WERI-Rb-1 (cell line): Measurements from ENCODE around the gene SCG5.
"Not testable (repeated sequence)": the region's sequence is repeated elsewhere in the genome, so short reads cannot be mapped to it uniquely, and the experiment has no call there.

Source experiments
- DNase-seq: peaks from one replicate; pipeline ENCODE4 v3.0.0-alpha.2; 2020
- H3K27ac ChIP-seq: fragments of 250-450 bp; sonication (Bioruptor Pico); 2 replicates; pipeline ENCODE4 v1.5.1; 2020; ENCODE audit warnings: mild to moderate bottlenecking, moderate library complexity
- H3K27me3 ChIP-seq: fragments of 250-450 bp; sonication (Bioruptor Pico); 2 replicates; pipeline ENCODE4 v1.5.1; 2021; ENCODE audit warnings: mild to moderate bottlenecking, low read depth, moderate library complexity; ENCODE audit not compliant: insufficient read depth, severe bottlenecking
- H3K36me3 ChIP-seq: fragments of 250-450 bp; sonication (Bioruptor Pico); 2 replicates; pipeline ENCODE4 v1.5.1; 2020; ENCODE audit warnings: mild to moderate bottlenecking, moderate library complexity
- H3K4me3 ChIP-seq: 2 replicates; pipeline ENCODE4 v1.5.1; 2011; ENCODE audit warnings: low read depth, mild to moderate bottlenecking, control low read depth, low read length
- H3K9me3 ChIP-seq: fragments of 250-450 bp; sonication (Bioruptor Pico); 2 replicates; pipeline ENCODE4 v1.5.1; 2021; ENCODE audit warnings: mild to moderate bottlenecking, moderate library complexity; ENCODE audit not compliant: severe bottlenecking
- CTCF ChIP-seq: IDR thresholded peaks from 2 replicates; pipeline ENCODE4 v1.5.1; 2011; ENCODE audit warnings: low read depth, mild to moderate bottlenecking, control low read depth, inconsistent platforms, low read length

Gene SCG5, protein sequence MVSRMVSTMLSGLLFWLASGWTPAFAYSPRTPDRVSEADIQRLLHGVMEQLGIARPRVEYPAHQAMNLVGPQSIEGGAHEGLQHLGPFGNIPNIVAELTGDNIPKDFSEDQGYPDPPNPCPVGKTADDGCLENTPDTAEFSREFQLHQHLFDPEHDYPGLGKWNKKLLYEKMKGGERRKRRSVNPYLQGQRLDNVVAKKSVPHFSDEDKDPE

GRCh38 chr15:32641517-32642059 is at the start of gene SCG5:
Gene SCG5 (plus strand): TSS chr15:32641710. CDS start chr15:32643593, 1,883 bp downstream.
- TF ChIP-seq CTCF: no peak
- no peak within 1 kb of the TSS for H3K4me3 ChIP-seq
- DNase-seq: no peak
- H3K9me3 ChIP-seq: no peaks in the 10 kb centered on the region
- H3K27me3 ChIP-seq: no peaks in the 10 kb centered on the region
- H3K36me3 ChIP-seq: peaks cover 31% of the 10 kb centered on the region
- H3K27ac ChIP-seq: no peak within 1 kb of the TSS

- H3K4me3 ChIP-seq, H3K27me3 ChIP-seq, H3K36me3 ChIP-seq, DNase-seq, H3K27ac ChIP-seq, H3K9me3 ChIP-seq: not testable (repeated sequence)
Measured at GRCh38 chr15:32593151-32593550, 48.4 kb upstream of the SCG5 start, which contains the start of gene GOLGA8N. Gene GOLGA8N (plus strand): TSS chr15:32593456.

DNA sequence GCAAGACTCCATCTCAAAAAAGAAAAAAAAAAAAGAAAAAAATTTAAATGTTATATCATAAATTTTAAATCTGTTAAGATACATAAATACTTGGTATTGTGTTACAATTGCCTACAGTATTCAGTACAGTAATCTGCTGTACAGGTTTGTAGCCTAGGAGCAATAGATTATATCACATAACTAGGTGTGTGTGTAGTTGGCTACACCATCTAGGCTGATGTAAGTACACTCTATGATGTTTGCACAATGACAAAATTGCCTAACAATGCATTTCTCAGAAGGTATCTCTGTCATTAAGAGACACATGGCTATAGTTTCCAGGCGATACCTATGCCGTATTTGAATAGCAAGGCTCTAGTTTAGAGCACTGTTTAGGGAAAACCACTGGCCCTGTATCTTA is 32.0 kb upstream of the SCG5 start:
- H3K27me3 ChIP-seq, H3K4me3 ChIP-seq, H3K27ac ChIP-seq, H3K9me3 ChIP-seq, H3K36me3 ChIP-seq, DNase-seq: not testable (repeated sequence)

GRCh38 chr15:32610719-32611118 is 30.8 kb upstream of the SCG5 start:
- H3K4me3 ChIP-seq, H3K27ac ChIP-seq, DNase-seq, H3K9me3 ChIP-seq, H3K36me3 ChIP-seq, H3K27me3 ChIP-seq: not testable (repeated sequence)

GRCh38 chr15:32614712-32615050 is 26.8 kb upstream of the SCG5 start:
- not testable (repeated sequence) for H3K27ac ChIP-seq, H3K27me3 ChIP-seq, H3K9me3 ChIP-seq, H3K36me3 ChIP-seq
- peak; percentile 58 for DNase-seq
- peak overlapping the region; percentile 87 for H3K4me3 ChIP-seq

DNA sequence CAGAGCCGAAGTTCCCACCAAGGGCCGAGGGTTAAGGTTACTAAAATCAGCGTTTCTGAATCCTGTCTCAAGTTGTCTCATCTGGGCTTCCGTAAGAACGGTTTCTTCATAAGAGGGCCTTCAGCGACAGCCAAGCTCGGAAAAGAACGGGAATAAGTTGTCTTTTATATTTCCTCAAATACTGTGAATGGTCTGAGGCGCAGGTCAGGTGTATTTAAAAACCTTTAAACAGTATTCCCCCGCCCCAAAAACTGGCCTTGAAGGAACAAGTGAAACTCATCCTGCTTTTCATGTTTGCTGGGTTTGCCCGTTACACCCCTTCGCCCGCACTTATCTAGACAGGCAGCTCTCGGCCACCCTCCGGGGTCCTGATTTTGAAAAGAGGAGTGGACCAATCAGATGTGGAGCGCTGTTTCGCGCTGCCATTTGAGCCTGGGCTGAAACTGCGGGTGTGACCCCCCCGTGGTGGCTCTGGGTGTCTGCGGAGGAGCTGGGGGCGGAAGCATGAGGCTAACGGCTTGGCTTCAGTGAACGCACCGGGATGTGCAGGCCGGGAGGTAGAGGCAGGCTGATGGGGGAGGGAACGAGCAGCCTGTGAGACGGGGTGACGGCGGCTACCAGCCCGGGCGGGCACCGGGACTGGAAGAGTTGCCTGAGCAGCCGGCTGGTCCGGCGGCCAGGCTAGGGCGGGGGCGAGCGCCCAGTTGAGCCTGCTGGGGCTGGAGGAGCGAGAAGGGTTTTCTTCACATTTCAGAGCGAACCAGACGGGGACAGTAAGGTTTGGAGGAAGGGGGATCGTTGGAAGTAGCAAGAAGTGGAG is 26.2 kb upstream of the SCG5 start, which contains the start of gene ARHGAP11A:
Gene ARHGAP11A (plus strand): TSS at position 454 of the 820 bp plus-strand sequence. CDS start 708 bp downstream, outside the sequence.
- not testable (repeated sequence) for H3K9me3 ChIP-seq, H3K27me3 ChIP-seq, H3K36me3 ChIP-seq
- peak within 1 kb of the TSS; percentile 90 for H3K27ac ChIP-seq
- H3K4me3 ChIP-seq: peak within 1 kb of the TSS; percentile 87
- peak; percentile 92 for DNase-seq

DNA sequence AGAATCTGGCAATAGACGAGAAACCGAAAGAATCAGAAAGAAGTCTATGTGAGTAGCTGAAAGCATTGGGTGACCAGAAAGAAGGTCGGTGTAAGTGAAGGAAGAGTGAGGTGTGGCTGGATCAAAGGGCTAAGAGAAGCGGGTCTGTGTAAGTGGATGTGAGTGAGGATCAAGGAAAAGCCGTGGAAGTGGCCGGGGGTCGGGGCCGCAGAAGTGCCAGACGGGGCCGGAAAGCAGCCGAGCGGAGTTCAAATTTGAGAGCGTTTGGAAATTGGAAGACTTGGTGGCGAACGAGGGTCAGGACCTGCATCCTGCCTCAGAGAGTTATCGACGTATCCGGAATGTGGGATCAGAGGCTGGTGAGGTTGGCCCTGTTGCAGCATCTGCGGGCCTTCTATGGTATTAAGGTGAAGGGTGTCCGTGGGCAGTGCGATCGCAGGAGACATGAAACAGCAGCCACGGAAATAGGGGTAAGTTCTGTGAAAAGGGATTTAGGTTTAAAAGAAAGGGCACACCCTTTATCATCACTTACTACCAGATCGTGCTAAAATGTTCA is 25.6 kb upstream of the SCG5 start:
- H3K27ac ChIP-seq: peak overlapping the region; percentile 90
- not testable (repeated sequence) for H3K36me3 ChIP-seq, DNase-seq, H3K9me3 ChIP-seq, H3K27me3 ChIP-seq
- peak overlapping the region; percentile 87 for H3K4me3 ChIP-seq

- TF ChIP-seq CTCF: no peak
- peaks cover 69% of the 10 kb centered on the region for H3K36me3 ChIP-seq
Measured at GRCh38 chr15:32636410-32636809, 5.1 kb upstream of the SCG5 start.

More at GRCh38 chr15:32636410-32636809, 5.1 kb upstream of the SCG5 start:
- H3K27me3 ChIP-seq: no peaks in the 10 kb centered on the region
- H3K9me3 ChIP-seq: no peaks in the 10 kb centered on the region
- no peak overlapping the region for H3K27ac ChIP-seq
- DNase-seq: no peak
- H3K4me3 ChIP-seq: no peak overlapping the region
